Mucosa of rectum (tissue), 2 donors: Measurements from ENCODE around the gene FSTL3.

Experiments used
- H3K27ac ChIP-seq, 2 donors: one replicate each; pipeline ENCODE4 v1.7.0; 2013; ENCODE audit warnings: inconsistent platforms in 2 of 2, low read depth in 2 of 2, low read length in 2 of 2
- H3K27me3 ChIP-seq, 2 donors: one replicate each; pipeline ENCODE4 v1.7.0; 2013; ENCODE audit warnings: low read length in 2 of 2; ENCODE audit not compliant: control insufficient read depth in 2 of 2, insufficient read depth in 2 of 2
- H3K36me3 ChIP-seq, 2 donors: one replicate each; pipeline ENCODE4 v1.7.0; 2013; ENCODE audit warnings: low read length in 2 of 2; ENCODE audit not compliant: control insufficient read depth in 2 of 2, insufficient read depth in 2 of 2
- H3K4me1 ChIP-seq, 2 donors: one replicate each; pipeline ENCODE4 v1.7.0; 2013; ENCODE audit warnings: low read length in 2 of 2, mild to moderate bottlenecking in 1 of 2; ENCODE audit not compliant: control insufficient read depth in 2 of 2, insufficient read depth in 2 of 2
- H3K4me3 ChIP-seq, 2 donors: one replicate each; pipeline ENCODE4 v1.7.0; 2013; ENCODE audit warnings: low read length in 2 of 2
- H3K9ac ChIP-seq, 2 donors: one replicate each; pipeline ENCODE4 v1.7.0; 2013; ENCODE audit warnings: low read length in 2 of 2, low read depth in 1 of 2, mild to moderate bottlenecking in 1 of 2
- H3K9me3 ChIP-seq, 2 donors: one replicate each; pipeline ENCODE4 v1.7.0; 2013; ENCODE audit warnings: low read length in 2 of 2; ENCODE audit not compliant: control insufficient read depth in 2 of 2
- donor health status: healthy.
- donor health status: Normal muscosa, but diverticular disease.

FSTL3 gene

GRCh38 chr19:652467-653389 is 23.5 kb upstream of the FSTL3 start:
- Histone ChIP-seq H3K36me3 (peaks cover 27 to 30% of the 10 kb centered on the region in 2 donors), H3K9ac (no peak overlapping the region), H3K4me1 (peaks cover 0 to 6% of the 10 kb centered on the region in 2 donors), H3K4me3 (no peak overlapping the region), H3K9me3 (no peaks in the 10 kb centered on the region), H3K27me3 (no peaks in the 10 kb centered on the region), H3K27ac (no peak overlapping the region)

- Histone ChIP-seq H3K36me3 (peaks cover 25 to 28% of the 10 kb centered on the region in 2 donors), H3K4me1 (peaks cover 2 to 8% of the 10 kb centered on the region in 2 donors), H3K27ac (no peak overlapping the region), H3K9me3 (no peaks in the 10 kb centered on the region), H3K27me3 (no peaks in the 10 kb centered on the region), H3K9ac (no peak overlapping the region), H3K4me3 (no peak overlapping the region)
Observed at GRCh38 chr19:653425-653824, 22.8 kb upstream of the FSTL3 start.

GRCh38 chr19:655691-656090 is 20.5 kb upstream of the FSTL3 start:
- peaks cover 23 to 29% of the 10 kb centered on the region in 2 donors for H3K4me1 ChIP-seq
- H3K27ac ChIP-seq = no peak overlapping the region
- H3K9ac ChIP-seq = no peak overlapping the region
- H3K9me3 ChIP-seq = no peaks in the 10 kb centered on the region
- H3K4me3 ChIP-seq = no peak overlapping the region
- no peaks in the 10 kb centered on the region for H3K27me3 ChIP-seq
- H3K36me3 ChIP-seq = peaks cover 17 to 21% of the 10 kb centered on the region in 2 donors

GRCh38 chr19:656751-657559 is 19.2 kb upstream of the FSTL3 start:
- no peak overlapping the region for H3K27ac ChIP-seq
- H3K36me3 ChIP-seq = peaks cover 11 to 12% of the 10 kb centered on the region in 2 donors
- no peaks in the 10 kb centered on the region for H3K9me3 ChIP-seq
- no peak overlapping the region for H3K9ac ChIP-seq
- H3K4me1 ChIP-seq = peaks cover 36 to 40% of the 10 kb centered on the region in 2 donors
- no peaks in the 10 kb centered on the region for H3K27me3 ChIP-seq
- no peak overlapping the region for H3K4me3 ChIP-seq

GRCh38 chr19:657611-658010 is 18.6 kb upstream of the FSTL3 start:
- H3K4me3 ChIP-seq = no peak overlapping the region
- H3K27me3 ChIP-seq = no peaks in the 10 kb centered on the region
- H3K36me3 ChIP-seq = peaks cover 6 to 8% of the 10 kb centered on the region in 2 donors
- H3K9ac ChIP-seq = no peak overlapping the region
- H3K4me1 ChIP-seq = peaks cover 38 to 41% of the 10 kb centered on the region in 2 donors
- H3K9me3 ChIP-seq = no peaks in the 10 kb centered on the region
- H3K27ac ChIP-seq = no peak overlapping the region

- Histone ChIP-seq H3K9ac (no peak overlapping the region), H3K27me3 (no peaks in the 10 kb centered on the region), H3K9me3 (no peaks in the 10 kb centered on the region), H3K4me1 (peaks cover 38 to 41% of the 10 kb centered on the region in 2 donors), H3K4me3 (no peak overlapping the region), H3K27ac (no peak overlapping the region), H3K36me3 (peaks cover 6 to 7% of the 10 kb centered on the region in 2 donors)
Observed at GRCh38 chr19:658059-658839, 17.9 kb upstream of the FSTL3 start.

GRCh38 chr19:658916-659839 is 17.0 kb upstream of the FSTL3 start:
- Histone ChIP-seq H3K4me1 (peaks cover 44 to 46% of the 10 kb centered on the region in 2 donors), H3K9me3 (no peaks in the 10 kb centered on the region), H3K27ac (peak overlapping the region in 1 of 2 donors; percentile 96), H3K36me3 (no peaks in the 10 kb centered on the region), H3K27me3 (no peaks in the 10 kb centered on the region), H3K4me3 (no peak overlapping the region), H3K9ac (peak overlapping the region in 1 of 2 donors; percentile 27)

GRCh38 chr19:660793-661426 is 15.3 kb upstream of the FSTL3 start:
- no peaks in the 10 kb centered on the region for H3K36me3 ChIP-seq
- peak overlapping the region; percentile 79 to 82 for H3K4me3 ChIP-seq
- peak overlapping the region; percentile 95 to 96 for H3K27ac ChIP-seq
- H3K4me1 ChIP-seq = peaks cover 50 to 51% of the 10 kb centered on the region in 2 donors
- no peaks in the 10 kb centered on the region for H3K9me3 ChIP-seq
- H3K9ac ChIP-seq = peak overlapping the region; percentile 95 to 96
- no peaks in the 10 kb centered on the region for H3K27me3 ChIP-seq
